ENCODE measurements around the gene HHLA2.

- no peak for TF ChIP-seq EZH2 (IDR thresholded peaks at IDR 0.05)
- no peak for TF ChIP-seq POLR2AphosphoS5 (IDR thresholded peaks at IDR 0.05; ENCODE audit: borderline replicate concordance, low read depth, low read length)
- TF ChIP-seq FOXP2 (optimal IDR thresholded peaks at IDR 0.05; ENCODE audit: control extremely low read depth, extremely low read length, insufficient read depth), result no peak
These were observed 105.5 kb downstream of the HHLA2 start for GRCh38 chr3:108401836-108402235.

Data from SK-N-MC (cell line).